HFFc6 (cell line): ENCODE data around the gene AFF1. TPM values are rescaled to one million over a fixed set of nuclear protein-coding genes. Genes with fewer than 3 reads are reported as not detected.

Experiments used
- DNase-seq: peaks from one replicate; pipeline ENCODE4 v3.0.0-alpha.2; 2018
- H3K27ac Mint-ChIP-seq: 2 replicates; pipeline ENCODE4 v1.8.0; 2020; ENCODE audit warnings: mild to moderate bottlenecking, mixed read lengths
- H3K27me3 Mint-ChIP-seq: 2 replicates; pipeline ENCODE4 v1.8.0; 2021; ENCODE audit warnings: mild to moderate bottlenecking, moderate library complexity, mixed read lengths; ENCODE audit not compliant: insufficient read depth
- H3K36me3 Mint-ChIP-seq: 2 replicates; pipeline ENCODE4 v1.8.0; 2021; ENCODE audit warnings: low read depth, mixed read lengths
- H3K4me1 Mint-ChIP-seq: 2 replicates; pipeline ENCODE4 v1.8.0; 2020; ENCODE audit warnings: low read depth, mixed read lengths
- H3K4me3 Mint-ChIP-seq: 2 replicates; pipeline ENCODE4 v1.8.0; 2020; ENCODE audit warnings: mild to moderate bottlenecking, moderate library complexity, mixed read lengths
- H3K9me3 Mint-ChIP-seq: 2 replicates; pipeline ENCODE4 v1.8.0; 2020; ENCODE audit warnings: mild to moderate bottlenecking, mixed read lengths
- total RNA-seq, 6 experiments: library from RNA; stranded (reverse); fragmentation: NEBNext Ultra II Directional; extraction: Animal tissue kit (Norgen Biotek cat#: 25700); gene quantifications; 2 replicates in 1 of 6; 3 replicates in 5 of 6; pipeline ENCODE4 v1.2.3, GENCODE V29; 2021
- TF ChIP-seq, protein P1 (sequence below): fragments of 200-600 bp; sonication (generic); IDR thresholded peaks from 2 replicates; pipeline ENCODE4 v1.5.0; 2021; ENCODE audit warnings: antibody characterized with exemption, mild to moderate bottlenecking

The AFF1 gene
- total RNA-seq, 6 experiments from 2014 or later, result 28.3 to 43.6 (median 32.8) TPM

DNA sequence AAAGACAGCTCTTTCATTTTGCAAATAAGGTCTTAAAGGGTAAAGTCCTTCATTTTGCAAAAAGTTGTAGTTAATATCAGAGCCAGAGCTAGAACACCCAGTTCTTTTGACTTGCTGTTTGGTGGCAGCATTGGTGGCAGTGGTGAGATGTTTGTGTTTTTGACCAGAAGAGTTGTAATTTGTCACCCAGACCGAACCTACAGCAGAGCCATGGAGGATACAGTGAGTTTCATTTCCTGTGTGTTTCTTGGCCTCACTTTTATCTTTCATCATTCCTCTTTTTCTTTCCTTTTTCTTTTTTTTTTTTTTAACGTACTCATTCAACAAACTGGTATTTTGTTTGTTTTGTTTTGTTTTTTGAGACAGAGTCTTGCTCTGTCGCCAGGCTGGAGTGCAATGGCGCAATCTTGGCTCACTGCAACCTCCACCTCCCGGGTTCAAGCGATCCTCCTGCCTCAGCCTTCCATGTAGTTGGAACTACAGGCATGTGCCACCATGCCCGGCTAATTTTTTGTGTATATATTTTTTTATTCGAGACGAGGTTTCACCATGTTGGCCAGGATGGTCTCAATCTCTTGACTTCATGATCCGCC, 116.4 kb downstream of the AFF1 start:
- H3K27ac Mint-ChIP-seq, result peak overlapping the region; percentile 42
- peaks cover 2% of the 10 kb centered on the region; the same call in 1 of the 2 replicates for H3K27me3 Mint-ChIP-seq
- H3K4me1 Mint-ChIP-seq, result peaks cover 46% of the 10 kb centered on the region
- no peak overlapping the region for H3K4me3 Mint-ChIP-seq
- TF ChIP-seq, protein P1, sequence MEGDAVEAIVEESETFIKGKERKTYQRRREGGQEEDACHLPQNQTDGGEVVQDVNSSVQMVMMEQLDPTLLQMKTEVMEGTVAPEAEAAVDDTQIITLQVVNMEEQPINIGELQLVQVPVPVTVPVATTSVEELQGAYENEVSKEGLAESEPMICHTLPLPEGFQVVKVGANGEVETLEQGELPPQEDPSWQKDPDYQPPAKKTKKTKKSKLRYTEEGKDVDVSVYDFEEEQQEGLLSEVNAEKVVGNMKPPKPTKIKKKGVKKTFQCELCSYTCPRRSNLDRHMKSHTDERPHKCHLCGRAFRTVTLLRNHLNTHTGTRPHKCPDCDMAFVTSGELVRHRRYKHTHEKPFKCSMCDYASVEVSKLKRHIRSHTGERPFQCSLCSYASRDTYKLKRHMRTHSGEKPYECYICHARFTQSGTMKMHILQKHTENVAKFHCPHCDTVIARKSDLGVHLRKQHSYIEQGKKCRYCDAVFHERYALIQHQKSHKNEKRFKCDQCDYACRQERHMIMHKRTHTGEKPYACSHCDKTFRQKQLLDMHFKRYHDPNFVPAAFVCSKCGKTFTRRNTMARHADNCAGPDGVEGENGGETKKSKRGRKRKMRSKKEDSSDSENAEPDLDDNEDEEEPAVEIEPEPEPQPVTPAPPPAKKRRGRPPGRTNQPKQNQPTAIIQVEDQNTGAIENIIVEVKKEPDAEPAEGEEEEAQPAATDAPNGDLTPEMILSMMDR, result no peak
- peaks cover 23% of the 10 kb centered on the region for H3K36me3 Mint-ChIP-seq
- H3K9me3 Mint-ChIP-seq, result no peaks in the 10 kb centered on the region
- no peak for DNase-seq

DNA sequence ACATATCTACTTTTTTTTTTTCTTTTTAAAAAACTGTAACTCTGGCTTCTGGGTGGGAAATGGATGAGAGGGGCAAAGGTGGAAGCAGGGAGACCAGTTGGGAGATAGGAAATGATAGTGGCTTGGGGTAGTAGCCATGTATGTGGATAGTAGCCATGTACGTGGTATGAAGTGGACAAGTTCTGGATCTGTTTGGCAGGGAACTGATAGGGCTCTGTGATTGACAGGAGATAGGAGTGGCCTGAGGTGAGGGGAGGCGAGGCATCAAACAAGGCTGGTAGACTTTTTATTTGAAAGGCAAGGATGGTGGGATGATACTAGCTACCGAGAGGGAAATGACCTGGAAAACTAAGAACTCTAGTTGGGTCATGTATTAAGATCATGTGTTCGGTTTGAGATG, 117.8 kb downstream of the AFF1 start:
- TF ChIP-seq, protein P1, result no peak
- H3K36me3 Mint-ChIP-seq, result peaks cover 19% of the 10 kb centered on the region
- H3K4me1 Mint-ChIP-seq, result peaks cover 52% of the 10 kb centered on the region
- DNase-seq, result no peak
- H3K27me3 Mint-ChIP-seq, result peaks cover 2% of the 10 kb centered on the region; the same call in 1 of the 2 replicates
- no peak overlapping the region for H3K4me3 Mint-ChIP-seq
- no peak overlapping the region for H3K27ac Mint-ChIP-seq
- no peaks in the 10 kb centered on the region for H3K9me3 Mint-ChIP-seq

DNA sequence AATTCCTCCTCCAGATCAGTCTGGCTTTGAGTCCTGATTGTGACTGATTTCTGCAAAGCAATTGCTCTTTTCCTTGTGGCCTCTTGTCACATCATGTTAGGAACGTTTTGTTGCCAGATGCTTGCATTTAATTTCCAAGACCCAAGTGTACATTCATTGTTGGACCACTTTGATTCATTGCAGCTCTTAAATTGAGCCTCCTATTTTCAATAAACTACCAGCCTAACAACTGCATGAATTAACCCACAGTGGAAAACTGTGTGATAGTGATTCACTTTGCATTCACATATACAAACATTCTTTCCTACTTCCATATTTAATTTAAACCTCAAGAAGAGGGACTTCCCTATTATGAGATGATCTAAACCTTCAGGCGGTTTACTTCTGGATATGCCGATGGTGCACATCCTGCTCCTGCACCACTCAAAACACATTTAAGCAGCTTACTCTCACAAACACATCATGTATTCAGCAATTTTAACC, 118.4 kb downstream of the AFF1 start:
- Mint-ChIP-seq H3K9me3 (no peaks in the 10 kb centered on the region), H3K36me3 (peaks cover 18% of the 10 kb centered on the region), H3K27ac (no peak overlapping the region), H3K27me3 (peaks cover 2% of the 10 kb centered on the region; the same call in 1 of the 2 replicates), H3K4me1 (peaks cover 58% of the 10 kb centered on the region), H3K4me3 (no peak overlapping the region)
- DNase-seq, result no peak
- TF ChIP-seq, protein P1, result no peak

DNA sequence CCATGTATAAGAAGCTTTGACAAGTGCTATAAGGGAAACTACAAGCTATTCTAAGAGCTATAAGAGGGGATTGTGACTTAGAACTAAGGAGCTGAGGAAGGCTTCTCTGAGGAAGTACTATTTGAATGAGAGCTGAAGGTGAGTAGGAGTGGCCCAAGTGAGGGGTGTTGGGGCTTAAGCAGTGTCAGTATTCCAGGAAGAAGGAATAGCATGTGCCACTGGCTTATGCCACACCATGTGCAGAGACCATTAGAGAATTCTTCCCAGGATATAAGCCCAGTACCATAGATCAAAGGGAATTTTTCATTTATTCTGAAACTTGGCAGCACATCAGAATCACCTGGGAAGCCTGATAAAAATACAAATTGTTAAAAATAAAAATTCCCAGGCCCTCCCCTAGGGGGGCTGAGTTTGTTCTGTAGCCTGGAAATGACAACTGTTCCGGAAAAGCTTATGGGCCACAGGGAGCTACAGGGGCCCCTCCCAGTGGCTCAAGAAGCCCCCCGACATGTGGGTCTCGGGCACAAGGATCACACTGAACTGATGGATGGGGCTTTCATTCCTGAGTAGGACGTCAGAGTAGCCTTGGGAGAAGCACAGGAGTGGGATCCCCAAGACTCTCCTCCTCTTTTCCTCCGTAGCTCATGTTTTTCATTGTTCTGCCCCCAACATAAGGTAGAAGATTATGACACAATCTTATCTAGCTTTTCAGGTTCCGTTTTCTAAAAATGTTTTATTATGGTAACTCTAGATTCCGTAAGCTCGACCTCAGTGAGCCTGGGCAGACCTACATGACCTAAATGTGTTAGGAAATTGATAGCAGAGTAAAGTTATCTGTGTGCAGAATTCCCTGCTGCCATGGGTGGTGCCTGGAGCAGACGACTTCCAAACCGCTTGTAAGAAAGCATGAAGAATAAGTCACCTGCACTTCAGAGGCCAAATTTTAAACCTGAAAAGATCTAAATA, 119.3 kb downstream of the AFF1 start:
- Mint-ChIP-seq H3K36me3 (peaks cover 19% of the 10 kb centered on the region), H3K27ac (no peak overlapping the region), H3K4me1 (peaks cover 67% of the 10 kb centered on the region), H3K4me3 (no peak overlapping the region), H3K27me3 (peaks cover 2% of the 10 kb centered on the region; the same call in 1 of the 2 replicates), H3K9me3 (no peaks in the 10 kb centered on the region)
- TF ChIP-seq, protein P1, result no peak
- no peak for DNase-seq

DNA sequence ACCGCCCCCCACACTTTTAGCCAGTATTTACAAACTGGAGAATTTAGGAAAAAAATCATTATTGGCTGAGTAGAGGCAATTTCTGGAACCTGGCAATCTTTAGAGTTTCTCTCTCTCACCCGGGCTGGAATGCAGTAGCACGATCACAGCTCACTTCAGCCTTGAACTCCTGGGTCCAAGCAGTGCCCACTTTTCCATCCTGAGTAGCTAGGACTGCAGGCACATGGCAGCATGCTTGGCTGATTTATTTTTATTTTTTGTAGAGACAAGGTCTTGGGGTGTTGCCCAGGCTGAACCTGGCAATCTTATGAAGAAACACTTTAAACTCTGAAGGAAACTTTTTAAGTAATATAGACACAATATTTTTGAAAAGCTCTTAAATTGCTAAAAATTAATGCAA, 120.1 kb downstream of the AFF1 start:
- peaks cover 25% of the 10 kb centered on the region for H3K36me3 Mint-ChIP-seq
- H3K4me1 Mint-ChIP-seq, result peaks cover 75% of the 10 kb centered on the region
- H3K9me3 Mint-ChIP-seq, result no peaks in the 10 kb centered on the region
- H3K4me3 Mint-ChIP-seq, result no peak overlapping the region
- DNase-seq, result no peak
- peaks cover 2% of the 10 kb centered on the region; the same call in 1 of the 2 replicates for H3K27me3 Mint-ChIP-seq
- TF ChIP-seq, protein P1, result no peak
- H3K27ac Mint-ChIP-seq, result no peak overlapping the region
